ENCODE results near the gene TSPY3.
"Not testable (repeated sequence)": the region's sequence is repeated elsewhere in the genome, so short reads cannot be mapped to it uniquely, and the experiment has no call there.

The TSPY3 gene

GRCh38 chrY:9398121-9398520, at the start of gene TSPY3:
TSS of gene TSPY3 (plus strand) at chrY:9398421. CDS start at chrY:9398467, 46 bp downstream.
- not testable (repeated sequence) for H3K4me3 ChIP-seq (ENCODE audit: low read depth, low read length); H3K9me3 ChIP-seq (ENCODE audit: control insufficient read depth, insufficient read depth, low read depth, low read length); H3K27me3 ChIP-seq (ENCODE audit: control insufficient read depth, insufficient read depth, low read length); H3K36me3 ChIP-seq (ENCODE audit: control insufficient read depth, insufficient read depth, low read length); H3K4me1 ChIP-seq (ENCODE audit: control insufficient read depth, insufficient read depth, low read length); H3K27ac ChIP-seq (ENCODE audit: low read depth, low read length); H3K9ac ChIP-seq (ENCODE audit: low read length)

DNA sequence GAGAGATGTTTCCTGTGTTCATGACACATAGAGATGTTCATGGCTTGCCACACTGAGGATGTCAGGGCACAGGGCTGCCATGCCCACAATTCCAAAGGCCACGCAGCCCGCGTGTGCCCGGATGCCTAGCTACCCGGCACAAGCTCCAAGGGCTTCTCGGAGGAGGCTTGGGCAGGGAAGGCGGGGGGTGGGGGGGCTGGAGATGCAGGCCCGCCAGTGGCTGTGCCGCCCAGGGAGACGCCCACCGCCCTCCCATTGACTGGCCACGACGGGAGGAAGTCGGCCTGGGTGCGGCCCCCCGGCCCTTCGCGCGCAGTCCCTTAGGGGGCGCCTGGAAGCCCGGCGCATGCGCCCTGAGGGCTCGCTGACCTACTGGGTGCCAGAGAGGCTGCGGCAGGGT, 40.7 kb upstream of the TSPY3 start, which contains the start of gene TSPY8:
TSS of gene TSPY8 (plus strand) at position 301 of the 400 bp plus-strand sequence. CDS start at position 347, 46 bp downstream.
- not testable (repeated sequence) for H3K9ac ChIP-seq (ENCODE audit: low read length); H3K27me3 ChIP-seq (ENCODE audit: control insufficient read depth, insufficient read depth, low read length); H3K36me3 ChIP-seq (ENCODE audit: control insufficient read depth, insufficient read depth, low read length); H3K4me1 ChIP-seq (ENCODE audit: control insufficient read depth, insufficient read depth, low read length); H3K4me3 ChIP-seq (ENCODE audit: low read depth, low read length); H3K27ac ChIP-seq (ENCODE audit: low read depth, low read length); H3K9me3 ChIP-seq (ENCODE audit: control insufficient read depth, insufficient read depth, low read depth, low read length)

DNA sequence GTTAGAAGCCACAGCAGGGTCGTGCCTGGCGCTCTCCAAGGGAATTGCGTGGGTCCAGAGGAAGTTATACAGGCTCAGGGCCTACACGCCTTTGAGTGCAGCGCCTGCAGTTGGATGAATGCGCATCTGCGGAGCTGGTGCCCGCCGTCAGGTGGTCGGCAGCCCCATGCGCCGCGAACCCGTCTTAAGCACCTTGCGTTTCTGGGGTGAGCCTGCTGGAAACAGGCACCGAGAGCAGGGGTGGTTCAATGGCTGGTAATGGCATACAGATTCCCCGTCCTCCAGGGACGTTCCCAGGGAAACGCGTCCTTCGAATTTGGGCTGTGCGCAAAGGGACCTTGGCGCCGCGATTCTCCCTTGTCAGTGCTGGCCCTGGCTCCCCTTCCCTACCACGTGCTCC, 1.7 kb upstream of the TSPY3 start:
- not testable (repeated sequence) for H3K4me1 ChIP-seq (ENCODE audit: control insufficient read depth, insufficient read depth, low read length); H3K27ac ChIP-seq (ENCODE audit: low read depth, low read length); H3K9me3 ChIP-seq (ENCODE audit: control insufficient read depth, insufficient read depth, low read depth, low read length); H3K9ac ChIP-seq (ENCODE audit: low read length); H3K36me3 ChIP-seq (ENCODE audit: control insufficient read depth, insufficient read depth, low read length); H3K4me3 ChIP-seq (ENCODE audit: low read depth, low read length); H3K27me3 ChIP-seq (ENCODE audit: control insufficient read depth, insufficient read depth, low read length)
